Activated CD4-positive, alpha-beta T cell treated with anti-CD3 and anti-CD28 coated beads, Interleukin-2, amount 10 ng/mL, durations not matched to agents 24 days and 14 days (primary cell): ENCODE data around the gene TMEM61. TPM values are rescaled to one million over a fixed set of nuclear protein-coding genes. Genes with fewer than 3 reads are reported as not detected.
"Not testable (repeated sequence)": the region's sequence is repeated elsewhere in the genome, so short reads cannot be mapped to it uniquely, and the experiment has no call there.

Source experiments
- DNase-seq: peaks from one replicate; pipeline ENCODE4 v3.0.0; 2022
- H3K27ac Mint-ChIP-seq: one replicate; pipeline ENCODE4 v1.8.0; 2022; ENCODE audit warnings: mild to moderate bottlenecking, mixed read lengths
- H3K27me3 Mint-ChIP-seq: one replicate; pipeline ENCODE4 v1.8.0; 2022; ENCODE audit warnings: mixed read lengths
- H3K36me3 Mint-ChIP-seq: one replicate; pipeline ENCODE4 v1.8.0; 2022; ENCODE audit warnings: low read depth, mild to moderate bottlenecking, mixed read lengths
- H3K4me1 Mint-ChIP-seq: one replicate; pipeline ENCODE4 v1.8.0; 2021; ENCODE audit warnings: mixed read lengths
- H3K4me3 Mint-ChIP-seq: one replicate; pipeline ENCODE4 v1.8.0; 2022; ENCODE audit warnings: mild to moderate bottlenecking, moderate library complexity, mixed read lengths
- H3K9me3 Mint-ChIP-seq: one replicate; pipeline ENCODE4 v1.8.0; 2021; ENCODE audit warnings: mixed read lengths
- intact Hi-C: fragments of 100-400 bp; cut with micrococcal nuclease; formaldehyde crosslinking; loops from one replicate; pipeline ENCODE4 v1.15.1; 2023
- total RNA-seq: library from RNA; stranded (reverse); gene quantifications from 2 replicates; pipeline ENCODE4 v1.2.3, GENCODE V29; 2022

Gene TMEM61
- total RNA-seq, 1 donor from 2014 or later: not detected

GRCh38 chr1:54950369-54951163 is 29.9 kb upstream of the TMEM61 start:
- H3K27me3 Mint-ChIP-seq: peaks cover 3% of the 10 kb centered on the region
- H3K27ac Mint-ChIP-seq: no peak overlapping the region
- H3K36me3 Mint-ChIP-seq: no peaks in the 10 kb centered on the region
- intact Hi-C loops: loop anchor here (1.0 to 5.0 kb wide), 3 partner anchors 46 to 1632 kb away; no protein-coding TSS in a partner anchor
- no peaks in the 10 kb centered on the region for H3K9me3 Mint-ChIP-seq
- peaks cover 13% of the 10 kb centered on the region for H3K4me1 Mint-ChIP-seq
- H3K4me3 Mint-ChIP-seq: no peak overlapping the region
- DNase-seq: peak; percentile 88

- H3K36me3 Mint-ChIP-seq: no peaks in the 10 kb centered on the region
- no peak overlapping the region for H3K27ac Mint-ChIP-seq
- peaks cover 10% of the 10 kb centered on the region for H3K4me1 Mint-ChIP-seq
- peaks cover 3% of the 10 kb centered on the region for H3K27me3 Mint-ChIP-seq
- H3K9me3 Mint-ChIP-seq: no peaks in the 10 kb centered on the region
- H3K4me3 Mint-ChIP-seq: no peak overlapping the region
- DNase-seq: no peak
- intact Hi-C loops: loop anchor here (5.0 kb wide), 1 partner anchor 1630 kb away; no protein-coding TSS in a partner anchor
These were observed 28.6 kb upstream of the TMEM61 start for GRCh38 chr1:54951810-54952226.

- no peak overlapping the region for H3K4me3 Mint-ChIP-seq
- H3K36me3 Mint-ChIP-seq: no peaks in the 10 kb centered on the region
- H3K27ac Mint-ChIP-seq: no peak overlapping the region
- H3K27me3 Mint-ChIP-seq: peaks cover 4% of the 10 kb centered on the region
- peaks cover 10% of the 10 kb centered on the region for H3K4me1 Mint-ChIP-seq
- H3K9me3 Mint-ChIP-seq: peaks cover 4% of the 10 kb centered on the region
- intact Hi-C loops: loop anchor here (5.0 kb wide), 1 partner anchor 1629 kb away; no protein-coding TSS in a partner anchor
- peak; percentile 35 for DNase-seq
These were observed 27.3 kb upstream of the TMEM61 start for GRCh38 chr1:54952950-54953718.

- peaks cover 6% of the 10 kb centered on the region for H3K27me3 Mint-ChIP-seq
- H3K9me3 Mint-ChIP-seq: peaks cover 4% of the 10 kb centered on the region
These were observed 26.6 kb upstream of the TMEM61 start for GRCh38 chr1:54953846-54954245.

GRCh38 chr1:54955359-54955758 is 25.1 kb upstream of the TMEM61 start:
- intact Hi-C loops: no loop called here
- Mint-ChIP-seq H3K9me3 (peaks cover 4% of the 10 kb centered on the region), H3K36me3 (no peaks in the 10 kb centered on the region), H3K4me1 (no peaks in the 10 kb centered on the region), H3K27me3 (peaks cover 8% of the 10 kb centered on the region), H3K4me3 (no peak overlapping the region), H3K27ac (no peak overlapping the region)
- peak; percentile 20 for DNase-seq

More at GRCh38 chr1:54953846-54954245, 26.6 kb upstream of the TMEM61 start:
- intact Hi-C loops: loop anchor here (5.0 kb wide), 1 partner anchor 1628 kb away; no protein-coding TSS in a partner anchor
- H3K27ac Mint-ChIP-seq: no peak overlapping the region
- H3K4me1 Mint-ChIP-seq: peaks cover 9% of the 10 kb centered on the region
- no peaks in the 10 kb centered on the region for H3K36me3 Mint-ChIP-seq
- H3K4me3 Mint-ChIP-seq: no peak overlapping the region
- no peak for DNase-seq

GRCh38 chr1:54956726-54957125 is 23.7 kb upstream of the TMEM61 start:
- H3K27me3 Mint-ChIP-seq: peaks cover 8% of the 10 kb centered on the region
- H3K4me1 Mint-ChIP-seq: no peaks in the 10 kb centered on the region
- H3K36me3 Mint-ChIP-seq: no peaks in the 10 kb centered on the region
- H3K4me3 Mint-ChIP-seq: no peak overlapping the region
- no peak overlapping the region for H3K27ac Mint-ChIP-seq
- intact Hi-C loops: no loop called here
- DNase-seq: no peak
- peaks cover 4% of the 10 kb centered on the region for H3K9me3 Mint-ChIP-seq

GRCh38 chr1:54959241-54959640 is 21.2 kb upstream of the TMEM61 start:
- no peak overlapping the region for H3K27ac Mint-ChIP-seq
- peaks cover 4% of the 10 kb centered on the region for H3K9me3 Mint-ChIP-seq
- H3K4me1 Mint-ChIP-seq: no peaks in the 10 kb centered on the region
- no peak overlapping the region for H3K4me3 Mint-ChIP-seq
- intact Hi-C loops: no loop called here
- no peaks in the 10 kb centered on the region for H3K36me3 Mint-ChIP-seq
- DNase-seq: no peak
- H3K27me3 Mint-ChIP-seq: peaks cover 11% of the 10 kb centered on the region

- Mint-ChIP-seq H3K36me3 (no peaks in the 10 kb centered on the region), H3K4me3 (no peak overlapping the region), H3K27ac (no peak overlapping the region), H3K4me1 (peaks cover 4% of the 10 kb centered on the region), H3K27me3 (peaks cover 12% of the 10 kb centered on the region), H3K9me3 (no peaks in the 10 kb centered on the region)
- intact Hi-C loops: no loop called here
- no peak for DNase-seq
These were observed 17.6 kb upstream of the TMEM61 start for GRCh38 chr1:54962612-54963395.

GRCh38 chr1:54963829-54964228 is 16.6 kb upstream of the TMEM61 start:
- H3K36me3 Mint-ChIP-seq, intact Hi-C loops, H3K9me3 Mint-ChIP-seq, H3K4me3 Mint-ChIP-seq, H3K27me3 Mint-ChIP-seq, H3K4me1 Mint-ChIP-seq, DNase-seq, H3K27ac Mint-ChIP-seq: not testable (repeated sequence)

- no peaks in the 10 kb centered on the region for H3K9me3 Mint-ChIP-seq
- no peak overlapping the region for H3K27ac Mint-ChIP-seq
- intact Hi-C loops: no loop called here
- peaks cover 4% of the 10 kb centered on the region for H3K4me1 Mint-ChIP-seq
- peaks cover 17% of the 10 kb centered on the region for H3K27me3 Mint-ChIP-seq
- H3K36me3 Mint-ChIP-seq: no peaks in the 10 kb centered on the region
- no peak overlapping the region for H3K4me3 Mint-ChIP-seq
- no peak for DNase-seq
These were observed 14.6 kb upstream of the TMEM61 start for GRCh38 chr1:54965624-54966340.

GRCh38 chr1:54967372-54967771 is 13.1 kb upstream of the TMEM61 start:
- DNase-seq: no peak
- Mint-ChIP-seq H3K4me1 (peaks cover 10% of the 10 kb centered on the region), H3K36me3 (no peaks in the 10 kb centered on the region), H3K27ac (no peak overlapping the region), H3K4me3 (no peak overlapping the region), H3K9me3 (no peaks in the 10 kb centered on the region), H3K27me3 (peaks cover 16% of the 10 kb centered on the region)
- intact Hi-C loops: no loop called here

GRCh38 chr1:54968551-54968950 is 11.9 kb upstream of the TMEM61 start:
- no peak overlapping the region for H3K4me3 Mint-ChIP-seq
- H3K27ac Mint-ChIP-seq: no peak overlapping the region
- H3K27me3 Mint-ChIP-seq: peaks cover 23% of the 10 kb centered on the region
- H3K9me3 Mint-ChIP-seq: no peaks in the 10 kb centered on the region
- no peaks in the 10 kb centered on the region for H3K36me3 Mint-ChIP-seq
- H3K4me1 Mint-ChIP-seq: peaks cover 12% of the 10 kb centered on the region
- no peak for DNase-seq
- intact Hi-C loops: no loop called here

- Mint-ChIP-seq H3K4me3 (no peak overlapping the region), H3K27ac (no peak overlapping the region), H3K36me3 (no peaks in the 10 kb centered on the region), H3K9me3 (no peaks in the 10 kb centered on the region), H3K4me1 (peaks cover 12% of the 10 kb centered on the region), H3K27me3 (peaks cover 32% of the 10 kb centered on the region)
- DNase-seq: no peak
- intact Hi-C loops: no loop called here
These were observed 10.5 kb upstream of the TMEM61 start for GRCh38 chr1:54969879-54970278.
